HG02840 (cell line): Measurements from ENCODE around the gene PCDHB12.
"Not testable (repeated sequence)": the region's sequence is repeated elsewhere in the genome, so short reads cannot be mapped to it uniquely, and the experiment has no call there.

Source experiments
- ATAC-seq: cut with Tn5 transposase; IDR thresholded peaks from one replicate; pipeline ENCODE4 v1.9.1; 2021; ENCODE audit warnings: mild to moderate bottlenecking, moderate library complexity, moderate number of reproducible peaks; ENCODE audit not compliant: unreplicated experiment, low FRiP score

The PCDHB12 gene

GRCh38 chr5:141201646-141202045 is 6.9 kb upstream of the PCDHB12 start:
- ATAC-seq = not testable (repeated sequence)

- ATAC-seq = not testable (repeated sequence)
These were observed 1.8 kb downstream of the PCDHB12 start for GRCh38 chr5:141210281-141210680.

DNA sequence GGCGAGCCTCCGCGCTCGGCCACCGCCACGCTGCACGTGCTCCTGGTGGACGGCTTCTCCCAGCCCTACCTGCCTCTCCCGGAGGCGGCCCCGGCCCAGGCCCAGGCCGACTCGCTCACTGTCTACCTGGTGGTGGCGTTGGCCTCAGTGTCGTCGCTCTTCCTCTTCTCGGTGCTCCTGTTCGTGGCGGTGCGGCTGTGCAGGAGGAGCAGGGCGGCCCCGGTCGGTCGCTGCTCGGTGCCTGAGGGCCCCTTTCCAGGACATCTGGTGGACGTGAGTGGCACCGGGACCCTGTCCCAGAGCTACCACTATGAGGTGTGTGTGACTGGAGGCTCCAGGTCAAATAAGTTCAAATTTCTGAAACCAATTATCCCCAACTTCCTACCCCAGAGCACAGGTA is 2.3 kb downstream of the PCDHB12 start:
- ATAC-seq = not testable (repeated sequence)

- not testable (repeated sequence) for ATAC-seq
These were observed 5.3 kb downstream of the PCDHB12 start, which contains the start of gene PCDHB13 for GRCh38 chr5:141213656-141214339. PCDHB13 (plus strand) TSS chr5:141213919; CDS start chr5:141214124, 205 bp downstream.

DNA sequence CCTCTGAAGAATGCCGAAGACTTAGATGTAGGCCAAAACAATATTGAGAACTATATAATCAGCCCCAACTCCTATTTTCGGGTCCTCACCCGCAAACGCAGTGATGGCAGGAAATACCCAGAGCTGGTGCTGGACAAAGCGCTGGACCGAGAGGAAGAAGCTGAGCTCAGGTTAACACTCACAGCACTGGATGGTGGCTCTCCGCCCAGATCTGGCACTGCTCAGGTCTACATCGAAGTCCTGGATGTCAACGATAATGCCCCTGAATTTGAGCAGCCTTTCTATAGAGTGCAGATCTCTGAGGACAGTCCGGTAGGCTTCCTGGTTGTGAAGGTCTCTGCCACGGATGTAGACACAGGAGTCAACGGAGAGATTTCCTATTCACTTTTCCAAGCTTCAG is 6.1 kb downstream of the PCDHB12 start:
- ATAC-seq = not testable (repeated sequence)

GRCh38 chr5:141215504-141215903 is 7.0 kb downstream of the PCDHB12 start:
- ATAC-seq = not testable (repeated sequence)

- ATAC-seq = not testable (repeated sequence)
These were observed 7.5 kb downstream of the PCDHB12 start for GRCh38 chr5:141216035-141216434.

DNA sequence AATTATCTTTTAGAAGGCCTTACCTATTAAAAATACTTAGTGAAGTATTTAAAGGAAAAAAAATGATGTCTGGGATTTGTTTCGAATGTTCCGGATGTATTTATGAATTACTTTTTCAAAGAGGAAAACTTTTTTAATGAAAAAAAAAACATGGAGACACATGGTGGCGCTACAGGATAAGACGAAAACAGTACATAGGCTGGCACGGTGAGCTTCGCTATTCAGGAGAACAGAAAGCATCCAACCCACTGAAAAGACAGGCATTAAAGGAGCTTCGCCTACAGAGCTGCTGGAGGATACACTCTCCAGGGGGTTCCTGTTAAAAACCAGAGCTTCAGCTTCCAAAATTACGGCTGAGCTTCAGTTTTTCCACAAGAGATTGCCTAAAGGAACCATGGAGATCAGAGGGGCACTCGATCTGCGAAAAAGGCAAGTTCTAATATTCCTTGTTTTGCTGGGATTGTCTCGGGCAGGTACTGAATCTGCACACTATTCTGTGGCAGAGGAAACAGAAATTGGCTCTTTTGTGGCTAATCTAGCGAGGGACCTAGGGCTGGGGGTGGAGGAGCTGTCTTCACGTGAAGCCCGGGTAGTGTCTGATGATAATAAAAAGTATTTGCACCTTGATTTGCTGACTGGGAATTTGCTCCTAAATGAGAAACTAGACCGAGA is 14.7 kb downstream of the PCDHB12 start, which contains the start of gene PCDHB14:
TSS of gene PCDHB14 (plus strand) at position 232 of the 672 bp plus-strand sequence. CDS start at position 395, 163 bp downstream.
- no peak for ATAC-seq

GRCh38 chr5:141224844-141225243 is 16.3 kb downstream of the PCDHB12 start:
- not testable (repeated sequence) for ATAC-seq

DNA sequence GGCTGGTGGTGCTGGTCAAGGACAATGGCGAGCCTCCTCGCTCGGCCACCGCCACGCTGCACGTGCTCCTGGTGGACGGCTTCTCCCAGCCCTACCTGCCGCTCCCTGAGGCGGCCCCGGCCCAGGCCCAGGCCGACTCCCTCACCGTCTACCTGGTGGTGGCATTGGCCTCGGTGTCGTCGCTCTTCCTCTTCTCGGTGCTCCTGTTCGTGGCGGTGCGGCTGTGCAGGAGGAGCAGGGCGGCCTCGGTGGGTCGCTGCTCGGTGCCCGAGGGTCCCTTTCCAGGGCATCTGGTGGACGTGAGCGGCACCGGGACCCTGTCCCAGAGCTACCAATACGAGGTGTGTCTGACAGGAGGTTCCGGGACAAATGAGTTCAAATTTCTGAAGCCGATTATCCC is 16.9 kb downstream of the PCDHB12 start:
- ATAC-seq = not testable (repeated sequence)

DNA sequence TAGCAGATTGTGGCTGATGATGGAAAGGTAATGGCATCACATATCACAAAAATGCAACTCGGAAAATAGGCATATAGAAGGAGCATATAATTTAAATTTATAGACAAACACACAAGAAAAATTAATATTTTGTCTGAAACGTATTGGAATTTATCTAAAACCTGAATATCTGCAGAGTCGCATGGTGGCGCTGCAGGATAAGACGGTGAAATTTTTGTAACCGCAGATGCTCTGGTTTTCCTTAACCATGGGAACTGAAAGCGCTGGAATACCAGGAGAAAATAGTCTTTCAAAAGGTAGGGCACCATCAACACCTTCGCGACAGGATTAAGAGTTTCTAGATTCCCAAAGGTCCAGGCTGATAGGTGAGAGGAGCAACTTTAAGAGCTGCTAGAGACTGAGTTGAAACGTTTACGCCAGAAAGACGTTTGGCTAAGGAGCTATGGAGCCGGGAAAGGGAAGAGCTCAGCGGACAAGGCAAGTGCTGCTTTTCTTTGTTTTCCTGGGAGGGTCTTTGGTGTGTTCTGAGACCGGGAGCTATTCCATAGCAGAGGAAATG is 25.7 kb downstream of the PCDHB12 start:
- ATAC-seq = no peak

GRCh38 chr5:141235922-141236321 is 27.4 kb downstream of the PCDHB12 start:
- not testable (repeated sequence) for ATAC-seq

DNA sequence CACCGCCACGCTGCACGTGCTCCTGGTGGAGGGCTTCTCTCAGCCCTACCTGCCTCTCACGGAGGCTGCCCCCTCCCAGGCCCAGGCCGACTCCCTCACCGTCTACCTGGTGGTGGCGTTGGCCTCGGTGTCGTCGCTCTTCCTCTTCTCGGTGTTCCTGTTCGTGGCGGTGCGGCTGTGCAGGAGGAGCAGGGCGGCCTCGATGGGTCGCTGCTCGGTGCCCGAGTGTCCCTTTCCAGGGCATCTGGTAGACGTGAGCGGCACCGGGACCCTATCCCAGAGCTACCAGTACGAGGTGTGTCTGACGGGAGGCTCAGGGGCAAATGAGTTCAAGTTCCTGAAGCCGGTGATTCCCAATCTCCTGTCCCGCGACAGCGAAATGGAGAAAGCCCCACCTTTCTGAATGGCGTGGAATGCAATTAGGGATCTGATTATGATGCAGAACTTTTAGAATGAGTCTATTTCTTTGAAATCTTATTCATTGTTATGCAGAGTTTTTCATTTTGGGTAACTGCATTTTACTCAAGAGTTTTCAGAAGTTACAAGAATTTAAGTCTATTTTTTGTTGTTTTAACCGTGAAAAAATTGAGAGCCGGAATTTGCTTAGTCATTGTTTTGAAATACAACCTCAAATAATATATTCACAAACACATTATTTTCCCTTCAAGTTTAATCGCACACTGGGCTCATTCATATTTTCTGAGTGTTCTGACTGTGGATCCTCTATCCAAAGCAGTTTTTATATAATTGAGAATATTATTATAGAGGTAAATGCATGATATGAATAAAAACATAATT is 28.2 kb downstream of the PCDHB12 start:
- no peak for ATAC-seq

GRCh38 chr5:141241496-141241895 is 33.0 kb downstream of the PCDHB12 start:
- ATAC-seq = no peak

DNA sequence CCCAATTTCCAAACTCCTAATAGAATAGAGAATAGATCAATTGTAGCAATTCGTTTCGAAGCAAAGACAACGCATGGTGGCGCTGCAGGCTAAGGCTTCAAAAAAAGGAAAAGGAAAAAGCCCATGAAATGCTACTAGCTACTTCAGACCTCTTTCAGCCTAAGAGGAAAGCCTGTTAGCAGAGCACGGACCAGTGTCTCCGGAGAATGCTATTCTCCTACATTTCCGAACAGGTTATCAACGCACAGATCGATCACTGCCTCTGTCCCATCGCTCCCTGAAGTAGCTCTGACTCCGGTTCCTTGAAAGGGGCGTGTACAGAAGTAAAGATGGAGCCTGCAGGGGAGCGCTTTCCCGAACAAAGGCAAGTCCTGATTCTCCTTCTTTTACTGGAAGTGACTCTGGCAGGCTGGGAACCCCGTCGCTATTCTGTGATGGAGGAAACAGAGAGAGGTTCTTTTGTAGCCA is 36.8 kb downstream of the PCDHB12 start, which contains the start of gene PCDHB15:
TSS of gene PCDHB15 (plus strand) at position 146 of the 468 bp plus-strand sequence. CDS start at position 330, 184 bp downstream.
- ATAC-seq = no peak

DNA sequence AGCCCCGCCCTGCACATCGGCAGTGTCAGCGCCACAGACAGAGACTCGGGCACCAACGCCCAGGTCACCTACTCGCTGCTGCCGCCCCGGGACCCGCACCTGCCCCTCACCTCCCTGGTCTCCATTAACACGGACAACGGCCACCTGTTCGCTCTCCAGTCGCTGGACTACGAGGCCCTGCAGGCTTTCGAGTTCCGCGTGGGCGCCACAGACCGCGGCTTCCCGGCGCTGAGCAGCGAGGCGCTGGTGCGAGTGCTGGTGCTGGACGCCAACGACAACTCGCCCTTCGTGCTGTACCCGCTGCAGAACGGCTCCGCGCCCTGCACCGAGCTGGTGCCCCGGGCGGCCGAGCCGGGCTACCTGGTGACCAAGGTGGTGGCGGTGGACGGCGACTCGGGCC is 38.5 kb downstream of the PCDHB12 start:
- ATAC-seq = not testable (repeated sequence)

- ATAC-seq = not testable (repeated sequence)
These were observed 38.9 kb downstream of the PCDHB12 start for GRCh38 chr5:141247434-141247833.

DNA sequence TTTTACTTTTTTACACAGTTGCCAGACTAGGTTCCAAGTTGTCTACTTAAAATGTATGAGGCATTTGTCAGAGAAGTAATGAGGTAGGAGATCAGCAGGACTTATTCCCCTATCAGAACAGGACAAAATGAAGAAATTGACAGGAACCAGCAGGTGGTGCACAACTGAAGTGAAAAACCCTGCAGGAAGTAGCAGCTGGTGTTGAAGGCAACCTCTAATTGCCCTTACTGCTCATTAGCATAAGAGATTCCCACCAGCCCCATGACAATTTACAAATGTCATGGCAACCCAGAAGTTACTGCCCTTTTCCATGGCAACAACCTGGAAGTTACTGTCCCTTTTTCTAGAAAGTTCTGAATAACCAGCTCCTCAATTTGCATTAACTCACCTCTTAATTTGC is 42.1 kb downstream of the PCDHB12 start:
- ATAC-seq = no peak

DNA sequence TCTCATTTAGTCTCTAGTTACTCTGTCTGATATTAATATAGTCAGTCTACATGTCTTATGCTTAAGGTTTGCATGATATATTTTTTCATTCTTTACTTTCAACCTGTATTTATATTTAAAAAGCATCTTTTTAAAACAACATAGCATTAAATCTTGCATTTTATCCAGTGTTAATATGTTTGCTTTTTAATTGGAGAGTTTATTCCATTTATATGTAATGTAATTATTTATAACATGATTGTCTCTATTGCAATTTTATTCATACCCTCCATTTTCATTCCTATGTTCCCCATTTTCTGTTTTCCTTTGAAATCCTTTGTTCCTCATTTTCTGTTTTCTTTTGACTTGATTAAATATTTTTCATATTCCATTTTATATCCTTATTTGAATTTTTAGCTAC is 49.9 kb downstream of the PCDHB12 start:
- ATAC-seq = no peak

GRCh38 chr5:141258948-141259347 is 50.4 kb downstream of the PCDHB12 start:
- no peak for ATAC-seq
